Measurements from ENCODE around the gene DDX21.
"Not testable (repeated sequence)": the region's sequence is repeated elsewhere in the genome, so short reads cannot be mapped to it uniquely, and the experiment has no call there.

The DDX21 gene

GRCh38 chr10:69009360-69009759 lies 53.4 kb downstream of the DDX21 start:
- DNase-seq, result no peak
- peaks cover 54% of the 10 kb centered on the region for H3K36me3 ChIP-seq
- no peaks in the 10 kb centered on the region for H3K27me3 ChIP-seq (ENCODE audit: insufficient read depth, low read depth, severe bottlenecking)
- no peak overlapping the region for H3K4me3 ChIP-seq (ENCODE audit: low read depth, low read length)
- no peaks in the 10 kb centered on the region for H3K9me3 ChIP-seq (ENCODE audit: severe bottlenecking)
- no peak for TF ChIP-seq CTCF (IDR thresholded peaks at IDR 0.05; ENCODE audit: low read depth, low read length)
- H3K27ac ChIP-seq, result no peak overlapping the region

GRCh38 chr10:69010151-69010640 lies 54.2 kb downstream of the DDX21 start:
- H3K36me3 ChIP-seq, result peaks cover 50% of the 10 kb centered on the region
- H3K27me3 ChIP-seq (ENCODE audit: insufficient read depth, low read depth, severe bottlenecking), result no peaks in the 10 kb centered on the region
- no peak for TF ChIP-seq CTCF (IDR thresholded peaks at IDR 0.05; ENCODE audit: low read depth, low read length)

GRCh38 chr10:69012778-69013177 lies 56.8 kb downstream of the DDX21 start:
- peaks cover 49% of the 10 kb centered on the region for H3K36me3 ChIP-seq
- not testable (repeated sequence) for H3K9me3 ChIP-seq (ENCODE audit: severe bottlenecking); DNase-seq; H3K27me3 ChIP-seq (ENCODE audit: insufficient read depth, low read depth, severe bottlenecking); H3K4me3 ChIP-seq (ENCODE audit: low read depth, low read length); H3K27ac ChIP-seq

More at GRCh38 chr10:69010151-69010640, 54.2 kb downstream of the DDX21 start:
- no peaks in the 10 kb centered on the region for H3K9me3 ChIP-seq (ENCODE audit: severe bottlenecking)
- H3K27ac ChIP-seq, result no peak overlapping the region
- DNase-seq, result no peak
- no peak overlapping the region for H3K4me3 ChIP-seq (ENCODE audit: low read depth, low read length)

GRCh38 chr10:69014171-69014570 lies 58.2 kb downstream of the DDX21 start:
- peaks cover 44% of the 10 kb centered on the region for H3K36me3 ChIP-seq
- DNase-seq, result no peak
- no peak for TF ChIP-seq CTCF (IDR thresholded peaks at IDR 0.05; ENCODE audit: low read depth, low read length)

GRCh38 chr10:69018613-69019012 lies 62.6 kb downstream of the DDX21 start:
- no peaks in the 10 kb centered on the region for H3K27me3 ChIP-seq (ENCODE audit: insufficient read depth, low read depth, severe bottlenecking)
- no peaks in the 10 kb centered on the region for H3K9me3 ChIP-seq (ENCODE audit: severe bottlenecking)
- no peak for TF ChIP-seq CTCF (IDR thresholded peaks at IDR 0.05; ENCODE audit: low read depth, low read length)
- peaks cover 15% of the 10 kb centered on the region for H3K36me3 ChIP-seq
- DNase-seq, result no peak
- no peak overlapping the region for H3K4me3 ChIP-seq (ENCODE audit: low read depth, low read length)
- no peak overlapping the region for H3K27ac ChIP-seq

More at GRCh38 chr10:69014171-69014570, 58.2 kb downstream of the DDX21 start:
- Histone ChIP-seq H3K9me3 (ENCODE audit: severe bottlenecking) (no peaks in the 10 kb centered on the region), H3K4me3 (ENCODE audit: low read depth, low read length) (no peak overlapping the region), H3K27me3 (ENCODE audit: insufficient read depth, low read depth, severe bottlenecking) (no peaks in the 10 kb centered on the region), H3K27ac (no peak overlapping the region)

GRCh38 chr10:69022611-69023010 lies 66.6 kb downstream of the DDX21 start:
- no peak for TF ChIP-seq CTCF (IDR thresholded peaks at IDR 0.05; ENCODE audit: low read depth, low read length)
- no peak for DNase-seq
- Histone ChIP-seq H3K9me3 (ENCODE audit: severe bottlenecking) (no peaks in the 10 kb centered on the region), H3K4me3 (ENCODE audit: low read depth, low read length) (no peak overlapping the region), H3K27ac (no peak overlapping the region), H3K36me3 (no peaks in the 10 kb centered on the region), H3K27me3 (ENCODE audit: insufficient read depth, low read depth, severe bottlenecking) (no peaks in the 10 kb centered on the region)

Data from WERI-Rb-1 (cell line).